Type B pancreatic cell (in vitro differentiated cells): ENCODE measurements around the gene CLDN7. TPM values are rescaled to one million over a fixed set of nuclear protein-coding genes. Genes with fewer than 3 reads are reported as not detected.

Source experiments
- DNase-seq: peaks from one replicate; pipeline ENCODE4 v3.0.0; 2021; ENCODE audit warnings: mixed read lengths; ENCODE audit not compliant: unreplicated experiment; ENCODE audit errors: extremely low spot score
- H3K27ac Mint-ChIP-seq: 2 replicates; pipeline ENCODE4 v1.8.0; 2021; ENCODE audit warnings: mild to moderate bottlenecking, mixed read lengths
- H3K27me3 Mint-ChIP-seq: 2 replicates; pipeline ENCODE4 v1.8.0; 2021; ENCODE audit warnings: mixed read lengths
- H3K36me3 Mint-ChIP-seq: 2 replicates; pipeline ENCODE4 v1.8.0; 2021; ENCODE audit warnings: mixed read lengths
- H3K4me1 Mint-ChIP-seq: one replicate; pipeline ENCODE4 v1.8.0; 2021; ENCODE audit warnings: mixed read lengths; ENCODE audit not compliant: unreplicated experiment
- H3K4me3 Mint-ChIP-seq: 2 replicates; pipeline ENCODE4 v1.8.0; 2021; ENCODE audit warnings: mild to moderate bottlenecking, mixed read lengths
- H3K9me3 Mint-ChIP-seq: 2 replicates; pipeline ENCODE4 v1.8.0; 2021; ENCODE audit warnings: mixed read lengths
- total RNA-seq: library from RNA; stranded (reverse); gene quantifications from 2 replicates; pipeline ENCODE4 v1.2.1, GENCODE V29; 2021; ENCODE audit warnings: low replicate concordance
- TF ChIP-seq, protein P1 (sequence below): fragments of 200-600 bp; sonication (generic); conservative IDR thresholded peaks from 2 replicates; pipeline ENCODE4 v1.5.0; 2021; ENCODE audit warnings: antibody characterized with exemption, mild to moderate bottlenecking

Gene CLDN7
- total RNA-seq, 1 donor from 2014 or later, result 118 TPM

DNA sequence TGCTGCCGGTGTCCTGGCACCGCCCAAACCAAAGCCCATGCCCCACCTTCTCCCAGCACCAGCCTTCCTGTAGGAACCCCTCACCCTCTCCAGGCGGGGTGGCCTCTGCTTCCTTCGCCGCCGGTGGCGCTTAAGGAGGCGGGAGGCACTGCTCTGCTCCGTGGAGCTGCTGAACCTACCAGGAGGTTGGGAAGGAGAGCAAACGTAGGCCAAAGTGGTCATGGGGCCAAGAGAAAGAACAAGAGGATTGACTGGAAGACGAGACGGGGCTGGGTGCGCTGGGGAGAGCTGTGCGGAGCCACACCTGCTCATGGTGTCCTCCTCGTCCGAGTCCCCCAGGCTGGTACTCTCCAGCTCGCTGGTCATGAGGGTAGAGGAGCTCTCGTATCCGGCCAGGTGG lies 32.8 kb downstream of the CLDN7 start:
- TF ChIP-seq, protein P1, sequence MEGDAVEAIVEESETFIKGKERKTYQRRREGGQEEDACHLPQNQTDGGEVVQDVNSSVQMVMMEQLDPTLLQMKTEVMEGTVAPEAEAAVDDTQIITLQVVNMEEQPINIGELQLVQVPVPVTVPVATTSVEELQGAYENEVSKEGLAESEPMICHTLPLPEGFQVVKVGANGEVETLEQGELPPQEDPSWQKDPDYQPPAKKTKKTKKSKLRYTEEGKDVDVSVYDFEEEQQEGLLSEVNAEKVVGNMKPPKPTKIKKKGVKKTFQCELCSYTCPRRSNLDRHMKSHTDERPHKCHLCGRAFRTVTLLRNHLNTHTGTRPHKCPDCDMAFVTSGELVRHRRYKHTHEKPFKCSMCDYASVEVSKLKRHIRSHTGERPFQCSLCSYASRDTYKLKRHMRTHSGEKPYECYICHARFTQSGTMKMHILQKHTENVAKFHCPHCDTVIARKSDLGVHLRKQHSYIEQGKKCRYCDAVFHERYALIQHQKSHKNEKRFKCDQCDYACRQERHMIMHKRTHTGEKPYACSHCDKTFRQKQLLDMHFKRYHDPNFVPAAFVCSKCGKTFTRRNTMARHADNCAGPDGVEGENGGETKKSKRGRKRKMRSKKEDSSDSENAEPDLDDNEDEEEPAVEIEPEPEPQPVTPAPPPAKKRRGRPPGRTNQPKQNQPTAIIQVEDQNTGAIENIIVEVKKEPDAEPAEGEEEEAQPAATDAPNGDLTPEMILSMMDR, result no peak
- peaks cover 21% of the 10 kb centered on the region for H3K36me3 Mint-ChIP-seq
- DNase-seq, result no peak

DNA sequence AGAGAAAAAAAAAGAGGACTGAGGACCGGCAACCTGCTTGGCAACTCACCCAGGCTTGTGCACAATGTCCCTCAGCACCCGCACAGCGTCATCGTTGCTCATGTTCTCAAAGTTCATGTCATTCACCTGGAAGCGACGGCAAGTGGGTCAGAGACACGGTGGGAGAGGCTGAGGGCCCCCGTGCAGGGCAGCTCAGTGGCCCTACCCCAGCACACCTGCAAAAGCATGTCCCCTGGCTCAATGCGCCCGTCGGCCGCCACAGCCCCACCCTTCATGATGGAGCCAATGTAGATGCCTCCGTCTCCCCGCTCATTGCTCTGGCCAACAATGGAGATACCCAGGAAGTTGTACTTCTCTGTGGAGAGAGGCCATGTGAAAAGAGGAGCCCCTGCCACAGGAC lies 33.4 kb downstream of the CLDN7 start:
- H3K9me3 Mint-ChIP-seq, result no peaks in the 10 kb centered on the region
- H3K27ac Mint-ChIP-seq, result no peak overlapping the region
- peaks cover 22% of the 10 kb centered on the region for H3K36me3 Mint-ChIP-seq
- no peak overlapping the region for H3K4me3 Mint-ChIP-seq
- DNase-seq, result no peak
- TF ChIP-seq, protein P1, result no peak
- peaks cover 17% of the 10 kb centered on the region for H3K4me1 Mint-ChIP-seq
- H3K27me3 Mint-ChIP-seq, result no peaks in the 10 kb centered on the region

More for the DNA sequence above, 32.8 kb downstream of the CLDN7 start:
- Mint-ChIP-seq H3K27me3 (no peaks in the 10 kb centered on the region), H3K4me1 (peaks cover 17% of the 10 kb centered on the region), H3K4me3 (no peak overlapping the region), H3K9me3 (no peaks in the 10 kb centered on the region), H3K27ac (no peak overlapping the region)

DNA sequence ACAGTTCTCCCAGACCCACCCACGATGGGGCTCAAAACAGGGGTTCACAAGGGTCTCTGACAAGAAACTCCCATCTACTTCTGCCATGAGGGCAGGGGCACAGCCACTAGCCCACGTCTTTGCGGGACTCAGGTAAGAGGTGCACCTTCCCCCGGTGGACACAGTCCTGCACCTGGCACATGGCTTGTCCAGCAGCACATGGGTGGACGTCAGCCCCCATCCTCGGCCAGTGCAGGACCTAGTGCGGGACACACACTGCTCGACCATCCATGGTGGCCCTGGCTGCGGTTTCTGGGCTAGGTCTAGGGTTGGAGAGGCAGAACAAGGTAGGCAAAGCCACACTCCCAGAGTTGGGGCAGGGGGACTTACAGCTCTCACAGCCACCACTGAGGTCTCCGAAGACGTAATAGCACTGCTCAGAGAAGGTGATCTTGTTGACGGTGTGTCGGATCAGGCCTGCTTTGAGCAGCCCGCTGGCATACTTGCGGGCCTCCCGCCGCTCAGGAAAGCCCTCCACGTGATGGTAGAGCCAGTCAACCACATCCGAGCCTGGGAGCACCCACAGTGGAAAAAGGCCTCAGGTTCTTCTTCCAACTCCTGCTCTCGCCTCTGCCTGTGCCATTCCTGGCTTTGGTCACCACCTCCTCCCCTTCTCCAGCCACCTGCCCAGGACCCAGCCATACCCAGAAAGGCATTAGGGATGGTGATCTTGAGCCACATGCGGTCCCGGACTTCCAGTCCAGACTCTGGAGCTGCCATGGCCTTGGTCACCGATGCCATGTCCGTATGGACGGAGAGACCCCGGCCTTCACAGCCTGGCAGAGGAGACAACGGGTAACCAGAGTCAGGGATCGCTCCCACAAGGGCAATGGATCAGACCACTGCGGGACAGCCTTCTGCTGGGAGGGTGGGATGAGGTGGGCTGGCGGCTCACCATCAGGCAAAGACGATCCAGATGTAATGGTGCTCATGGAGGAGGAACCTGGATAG lies 35.3 kb downstream of the CLDN7 start:
- H3K9me3 Mint-ChIP-seq, result no peaks in the 10 kb centered on the region
- H3K27ac Mint-ChIP-seq, result no peak overlapping the region
- no peak for DNase-seq
- no peak overlapping the region for H3K4me3 Mint-ChIP-seq
- peaks cover 25% of the 10 kb centered on the region for H3K36me3 Mint-ChIP-seq
- no peaks in the 10 kb centered on the region for H3K27me3 Mint-ChIP-seq
- peaks cover 2% of the 10 kb centered on the region for H3K4me1 Mint-ChIP-seq
- TF ChIP-seq, protein P1, result no peak

DNA sequence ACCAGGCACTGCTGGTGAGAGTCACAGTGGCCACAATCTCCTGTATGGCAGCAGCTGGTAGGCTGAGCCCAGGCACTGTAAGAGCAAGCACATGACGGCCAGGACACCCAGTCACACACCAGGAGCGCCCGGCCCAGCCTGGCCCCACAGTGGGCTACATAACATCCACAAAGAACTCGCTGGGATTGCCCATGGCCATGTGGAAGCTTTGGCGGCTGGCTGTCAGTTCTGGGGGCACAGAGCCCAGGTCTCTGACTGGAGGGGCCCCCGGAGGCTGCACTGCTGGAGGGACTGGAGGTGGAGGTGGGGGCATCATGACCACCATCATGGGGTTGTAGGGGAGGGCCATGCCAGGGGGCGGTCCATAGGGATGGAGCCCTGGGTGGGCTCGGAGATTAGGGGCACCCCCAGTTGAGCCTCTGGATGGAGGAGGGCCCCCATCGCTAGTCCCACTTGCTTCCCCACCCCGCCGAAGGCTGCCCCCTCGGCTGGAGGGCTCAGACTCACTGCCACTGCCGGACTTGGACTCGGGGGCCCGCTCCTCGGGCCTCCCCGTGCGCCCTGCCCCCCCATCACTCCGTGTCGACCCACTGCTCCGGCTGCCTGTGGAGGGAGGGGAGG lies 36.5 kb downstream of the CLDN7 start:
- DNase-seq, result no peak
- TF ChIP-seq, protein P1, result no peak
- Mint-ChIP-seq H3K27me3 (no peaks in the 10 kb centered on the region), H3K36me3 (peaks cover 21% of the 10 kb centered on the region), H3K27ac (no peak overlapping the region), H3K4me1 (peaks cover 7% of the 10 kb centered on the region), H3K9me3 (no peaks in the 10 kb centered on the region), H3K4me3 (no peak overlapping the region)

DNA sequence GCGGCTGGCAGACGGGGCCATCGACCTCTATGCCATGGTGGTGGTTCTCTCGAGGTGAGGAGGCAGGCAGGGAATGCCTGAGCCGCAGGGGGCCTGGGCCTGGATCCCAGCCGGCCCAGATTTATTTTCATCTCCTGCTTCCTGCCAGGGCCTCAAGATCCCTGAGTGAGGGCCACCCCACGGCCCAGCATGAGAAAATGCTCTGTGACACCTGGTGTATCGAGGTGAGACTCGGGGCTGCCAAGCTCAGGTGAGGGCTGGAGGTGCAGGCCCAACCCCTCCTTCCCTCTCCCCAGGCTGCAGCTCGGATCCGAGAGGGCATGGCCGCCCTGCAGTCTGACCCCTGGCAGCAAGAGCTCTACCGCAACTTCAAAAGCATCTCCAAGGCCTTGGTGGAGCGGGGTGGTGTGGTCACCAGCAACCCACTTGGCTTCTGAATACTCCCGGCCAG lies 37.6 kb downstream of the CLDN7 start:
- Mint-ChIP-seq H3K27me3 (no peaks in the 10 kb centered on the region), H3K36me3 (peaks cover 20% of the 10 kb centered on the region), H3K4me1 (peaks cover 12% of the 10 kb centered on the region), H3K27ac (no peak overlapping the region), H3K9me3 (no peaks in the 10 kb centered on the region), H3K4me3 (no peak overlapping the region)
- TF ChIP-seq, protein P1, result no peak
- no peak for DNase-seq
